ENCODE data around the gene XRCC1. TPM values are rescaled to one million over a fixed set of nuclear protein-coding genes. Genes with fewer than 3 reads are reported as not detected.

Gene XRCC1, protein sequence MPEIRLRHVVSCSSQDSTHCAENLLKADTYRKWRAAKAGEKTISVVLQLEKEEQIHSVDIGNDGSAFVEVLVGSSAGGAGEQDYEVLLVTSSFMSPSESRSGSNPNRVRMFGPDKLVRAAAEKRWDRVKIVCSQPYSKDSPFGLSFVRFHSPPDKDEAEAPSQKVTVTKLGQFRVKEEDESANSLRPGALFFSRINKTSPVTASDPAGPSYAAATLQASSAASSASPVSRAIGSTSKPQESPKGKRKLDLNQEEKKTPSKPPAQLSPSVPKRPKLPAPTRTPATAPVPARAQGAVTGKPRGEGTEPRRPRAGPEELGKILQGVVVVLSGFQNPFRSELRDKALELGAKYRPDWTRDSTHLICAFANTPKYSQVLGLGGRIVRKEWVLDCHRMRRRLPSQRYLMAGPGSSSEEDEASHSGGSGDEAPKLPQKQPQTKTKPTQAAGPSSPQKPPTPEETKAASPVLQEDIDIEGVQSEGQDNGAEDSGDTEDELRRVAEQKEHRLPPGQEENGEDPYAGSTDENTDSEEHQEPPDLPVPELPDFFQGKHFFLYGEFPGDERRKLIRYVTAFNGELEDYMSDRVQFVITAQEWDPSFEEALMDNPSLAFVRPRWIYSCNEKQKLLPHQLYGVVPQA
- 29.6 to 33.2 TPM (median 31.3 TPM) in 5 replicates for total RNA-seq (2022; extraction: Qiagen RNA extraction; ENCODE audit: low read depth)

GRCh38 chr19:43575156-43575950, at the start of gene XRCC1, which contains the start of gene PINLYP:
Gene XRCC1 (minus strand): TSS chr19:43575527. CDS start chr19:43575458, 69 bp downstream.
Gene PINLYP (plus strand): TSS chr19:43575801. CDS start chr19:43577192, 1,391 bp downstream.

GRCh38 chr19:43619262-43620060, 44.1 kb upstream of the XRCC1 start, which contains the start of gene ZNF428:
Gene ZNF428 (minus strand): TSS chr19:43619629. CDS start chr19:43614304, 5,325 bp downstream.

GRCh38 chr19:43611788-43612187, 36.5 kb upstream of the XRCC1 start, which contains the start of gene SRRM5:
Gene SRRM5 (plus strand): TSS chr19:43612088. CDS start chr19:43612122, 34 bp downstream.

GRCh38 chr19:43595999-43596841, 20.9 kb upstream of the XRCC1 start, which contains the start of the genes IRGQ and ZNF576:
Gene IRGQ (minus strand): TSS chr19:43596134. CDS start chr19:43595338, 796 bp downstream.
Gene ZNF576 (plus strand): TSS chr19:43596595. CDS start chr19:43597109, 514 bp downstream.

DNA sequence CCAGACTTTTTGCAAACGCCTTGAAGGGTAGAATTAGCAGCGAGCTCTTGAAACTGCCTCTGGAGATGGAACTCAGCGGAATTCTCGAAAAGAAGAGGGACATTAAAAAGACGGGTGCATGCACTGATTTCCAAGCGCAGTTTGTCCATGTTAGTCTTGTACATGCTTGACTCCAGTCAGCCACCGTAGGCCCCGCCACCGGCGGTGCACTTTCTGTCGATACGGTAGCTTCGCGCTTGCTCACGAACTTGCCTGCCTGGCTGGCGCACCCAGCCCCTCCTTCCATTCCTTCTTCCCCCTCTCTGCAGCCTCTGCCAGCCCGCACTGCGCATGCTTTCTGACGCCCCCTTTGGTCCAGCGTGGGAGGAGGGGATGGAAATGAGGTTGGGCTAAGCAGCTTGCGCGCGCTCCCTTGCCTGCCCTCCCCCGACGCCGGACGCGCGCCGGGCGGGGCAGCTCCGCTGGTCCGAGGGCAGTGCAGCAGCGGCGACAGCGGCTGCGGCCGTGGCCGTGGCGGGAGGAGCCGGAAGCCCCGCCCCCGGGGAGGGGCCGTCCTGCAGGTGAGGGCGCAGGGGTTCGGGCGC, 42.3 kb downstream of the XRCC1 start, which contains the start of gene ZNF575:
ZNF575 (plus strand) TSS at position 227 of the 584 bp plus-strand sequence. CDS start 1,235 bp downstream, outside the sequence.

GRCh38 chr19:43526884-43527859, 48.2 kb downstream of the XRCC1 start, which contains the start of gene ETHE1:
Gene ETHE1 (minus strand): TSS chr19:43527201. CDS start chr19:43527177, 24 bp downstream.

DNA sequence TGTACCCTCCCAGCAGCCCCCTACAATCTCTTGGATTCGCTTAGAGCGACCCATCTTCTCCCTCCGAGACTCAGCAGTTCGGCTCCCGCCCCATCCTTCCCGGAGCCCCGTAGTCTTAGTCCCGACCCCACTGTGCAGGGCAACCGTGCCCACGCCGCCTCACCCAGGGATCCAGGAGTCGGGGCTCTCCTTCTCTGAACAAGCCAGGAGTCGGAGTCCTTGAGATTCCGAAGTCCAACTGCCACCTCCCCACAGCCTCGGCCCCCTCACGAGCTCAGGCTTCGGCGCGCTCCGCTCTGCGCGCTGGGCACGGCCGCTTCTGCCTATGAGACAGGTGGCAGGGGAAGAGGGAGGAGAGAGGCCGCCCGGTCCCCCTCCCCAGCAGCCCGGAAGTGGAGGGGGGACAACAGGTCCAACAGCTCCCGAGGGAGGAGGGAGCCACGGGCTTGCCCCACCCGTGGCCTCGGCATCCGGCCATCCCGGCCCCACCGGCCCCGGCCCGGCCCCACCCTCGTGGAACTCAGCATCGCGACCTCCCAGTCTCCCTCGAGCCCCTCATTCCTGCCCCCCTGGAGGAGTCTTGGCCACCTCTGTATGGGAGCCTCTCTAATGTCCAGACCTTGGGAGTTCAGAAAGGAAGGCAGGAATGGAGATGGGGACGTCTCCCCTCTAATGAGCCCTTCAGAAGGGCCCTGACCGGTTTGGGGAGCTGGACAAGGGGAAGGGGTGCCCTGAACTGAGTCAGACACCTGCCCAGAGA, 70.7 kb downstream of the XRCC1 start, which contains the start of gene PHLDB3:
PHLDB3 (minus strand) TSS at position 321 of the 760 bp plus-strand sequence. CDS start 628 bp downstream, outside the sequence.

Other genes starting within 250 kb of the XRCC1 start
- gene CD177, start 221.8 kb downstream of the XRCC1 start, total RNA-seq (2022; extraction: Qiagen RNA extraction; ENCODE audit: low read depth): 0.08 to 0.26 TPM (median 0.11 TPM) in 4 of 5 replicates, not detected in the other
- gene TEX101, start 160.6 kb downstream of the XRCC1 start, total RNA-seq (2022; extraction: Qiagen RNA extraction; ENCODE audit: low read depth): not detected in 5 replicates
- 0.47 to 0.79 TPM (median 0.70 TPM) in 5 replicates for gene LYPD3, start 109.9 kb downstream of the XRCC1 start, total RNA-seq (2022; extraction: Qiagen RNA extraction; ENCODE audit: low read depth)
- 10.0 to 12.2 TPM (median 11.6 TPM) in 5 replicates for gene PHLDB3, start 70.8 kb downstream of the XRCC1 start, total RNA-seq (2022; extraction: Qiagen RNA extraction; ENCODE audit: low read depth)
- gene ETHE1, start 48.3 kb downstream of the XRCC1 start, total RNA-seq (2022; extraction: Qiagen RNA extraction; ENCODE audit: low read depth): 44.2 to 57.6 TPM (median 55.4 TPM) in 5 replicates
- gene ZNF575, start 42.3 kb downstream of the XRCC1 start, total RNA-seq (2022; extraction: Qiagen RNA extraction; ENCODE audit: low read depth): 1.4 to 2.7 TPM (median 1.9 TPM) in 5 replicates
- 0.15 to 0.50 TPM (median 0.27 TPM) in 4 of 5 replicates, not detected in the other for gene PINLYP, start 274 bp upstream of the XRCC1 start, total RNA-seq (2022; extraction: Qiagen RNA extraction; ENCODE audit: low read depth)
- 5.1 to 9.9 TPM (median 6.5 TPM) in 5 replicates for gene IRGQ, start 20.6 kb upstream of the XRCC1 start, total RNA-seq (2022; extraction: Qiagen RNA extraction; ENCODE audit: low read depth)
- gene ZNF576, start 21.1 kb upstream of the XRCC1 start, total RNA-seq (2022; extraction: Qiagen RNA extraction; ENCODE audit: low read depth): 14.5 to 22.5 TPM (median 20.5 TPM) in 5 replicates
- gene SRRM5, start 36.6 kb upstream of the XRCC1 start, total RNA-seq (2022; extraction: Qiagen RNA extraction; ENCODE audit: low read depth): 0.79 to 1.1 TPM (median 1.1 TPM) in 5 replicates
- gene ZNF428, start 44.1 kb upstream of the XRCC1 start, total RNA-seq (2022; extraction: Qiagen RNA extraction; ENCODE audit: low read depth): 43.4 to 64.5 TPM (median 60.4 TPM) in 5 replicates
- gene CADM4, start 64.3 kb upstream of the XRCC1 start, total RNA-seq (2022; extraction: Qiagen RNA extraction; ENCODE audit: low read depth): 6.5 to 12.9 TPM (median 10.0 TPM) in 5 replicates
- 120 to 136 TPM (median 123 TPM) in 5 replicates for gene PLAUR, start 94.6 kb upstream of the XRCC1 start, total RNA-seq (2022; extraction: Qiagen RNA extraction; ENCODE audit: low read depth)
- gene IRGC, start 140.5 kb upstream of the XRCC1 start, total RNA-seq (2022; extraction: Qiagen RNA extraction; ENCODE audit: low read depth): not detected in 5 replicates
- 53.6 to 81.6 TPM (median 70.2 TPM) in 5 replicates for gene SMG9, start 179.4 kb upstream of the XRCC1 start, total RNA-seq (2022; extraction: Qiagen RNA extraction; ENCODE audit: low read depth)
- 47.6 to 69.1 TPM (median 56.3 TPM) in 5 replicates for gene KCNN4, start 205.4 kb upstream of the XRCC1 start, total RNA-seq (2022; extraction: Qiagen RNA extraction; ENCODE audit: low read depth)
- 0.21 to 0.44 TPM (median 0.34 TPM) in 3 of 5 replicates, not detected in the others for gene LYPD5, start 226.9 kb upstream of the XRCC1 start, total RNA-seq (2022; extraction: Qiagen RNA extraction; ENCODE audit: low read depth)